Fibroblast of the aortic adventitia (primary cell): ENCODE results near the gene SLC3A2. TPM values are rescaled to one million over a fixed set of nuclear protein-coding genes. Genes with fewer than 3 reads are reported as not detected.

Experiments used
- DNase-seq: peaks from one replicate; pipeline ENCODE4 v3.0.0-alpha.2; 2010; ENCODE audit warnings: low read depth
- H3K4me3 ChIP-seq: 2 replicates; pipeline ENCODE4 v1.5.1; 2011; ENCODE audit warnings: low read depth, mild to moderate bottlenecking, control low read depth, low read length, moderate library complexity
- total RNA-seq: library from RNA; depleted of rRNA; stranded (reverse); fragments of >200 nt; gene quantifications from 2 replicates; pipeline ENCODE4 v1.2.3, GENCODE V29; 2012; ENCODE audit warnings: low replicate concordance
- TF ChIP-seq, protein P1 (sequence below): IDR thresholded peaks from 2 replicates; pipeline ENCODE4 v1.5.1; 2011; ENCODE audit warnings: mild to moderate bottlenecking, low read length, control low read depth, inconsistent platforms; ENCODE audit not compliant: insufficient read depth

The SLC3A2 gene
- total RNA-seq, result 174 and 179 TPM in 2 replicates

DNA sequence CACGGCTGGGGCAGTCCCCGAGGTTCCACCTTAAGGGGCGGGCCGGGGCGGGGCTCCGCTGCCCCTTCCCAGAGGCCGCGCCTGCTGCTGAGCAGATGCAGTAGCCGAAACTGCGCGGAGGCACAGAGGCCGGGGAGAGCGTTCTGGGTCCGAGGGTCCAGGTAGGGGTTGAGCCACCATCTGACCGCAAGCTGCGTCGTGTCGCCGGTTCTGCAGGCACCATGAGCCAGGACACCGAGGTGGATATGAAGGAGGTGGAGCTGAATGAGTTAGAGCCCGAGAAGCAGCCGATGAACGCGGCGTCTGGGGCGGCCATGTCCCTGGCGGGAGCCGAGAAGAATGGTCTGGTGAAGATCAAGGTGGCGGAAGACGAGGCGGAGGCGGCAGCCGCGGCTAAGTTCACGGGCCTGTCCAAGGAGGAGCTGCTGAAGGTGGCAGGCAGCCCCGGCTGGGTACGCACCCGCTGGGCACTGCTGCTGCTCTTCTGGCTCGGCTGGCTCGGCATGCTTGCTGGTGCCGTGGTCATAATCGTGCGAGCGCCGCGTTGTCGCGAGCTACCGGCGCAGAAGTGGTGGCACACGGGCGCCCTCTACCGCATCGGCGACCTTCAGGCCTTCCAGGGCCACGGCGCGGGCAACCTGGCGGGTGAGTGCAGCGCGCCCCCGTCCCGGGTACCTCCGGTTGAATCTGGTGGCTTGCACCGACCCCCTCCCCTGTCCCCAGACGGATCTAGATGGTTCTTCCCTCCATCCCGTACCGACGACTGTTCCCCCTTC, at the start of gene SLC3A2:
TSS of gene SLC3A2 (plus strand) at position 94 of the 776 bp plus-strand sequence. CDS start at position 222, 128 bp downstream.
- peak within 1 kb of the TSS; percentile 99 for H3K4me3 ChIP-seq
- peak; percentile 85 for DNase-seq
- TF ChIP-seq, protein P1, sequence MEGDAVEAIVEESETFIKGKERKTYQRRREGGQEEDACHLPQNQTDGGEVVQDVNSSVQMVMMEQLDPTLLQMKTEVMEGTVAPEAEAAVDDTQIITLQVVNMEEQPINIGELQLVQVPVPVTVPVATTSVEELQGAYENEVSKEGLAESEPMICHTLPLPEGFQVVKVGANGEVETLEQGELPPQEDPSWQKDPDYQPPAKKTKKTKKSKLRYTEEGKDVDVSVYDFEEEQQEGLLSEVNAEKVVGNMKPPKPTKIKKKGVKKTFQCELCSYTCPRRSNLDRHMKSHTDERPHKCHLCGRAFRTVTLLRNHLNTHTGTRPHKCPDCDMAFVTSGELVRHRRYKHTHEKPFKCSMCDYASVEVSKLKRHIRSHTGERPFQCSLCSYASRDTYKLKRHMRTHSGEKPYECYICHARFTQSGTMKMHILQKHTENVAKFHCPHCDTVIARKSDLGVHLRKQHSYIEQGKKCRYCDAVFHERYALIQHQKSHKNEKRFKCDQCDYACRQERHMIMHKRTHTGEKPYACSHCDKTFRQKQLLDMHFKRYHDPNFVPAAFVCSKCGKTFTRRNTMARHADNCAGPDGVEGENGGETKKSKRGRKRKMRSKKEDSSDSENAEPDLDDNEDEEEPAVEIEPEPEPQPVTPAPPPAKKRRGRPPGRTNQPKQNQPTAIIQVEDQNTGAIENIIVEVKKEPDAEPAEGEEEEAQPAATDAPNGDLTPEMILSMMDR, result peak; percentile 52

DNA sequence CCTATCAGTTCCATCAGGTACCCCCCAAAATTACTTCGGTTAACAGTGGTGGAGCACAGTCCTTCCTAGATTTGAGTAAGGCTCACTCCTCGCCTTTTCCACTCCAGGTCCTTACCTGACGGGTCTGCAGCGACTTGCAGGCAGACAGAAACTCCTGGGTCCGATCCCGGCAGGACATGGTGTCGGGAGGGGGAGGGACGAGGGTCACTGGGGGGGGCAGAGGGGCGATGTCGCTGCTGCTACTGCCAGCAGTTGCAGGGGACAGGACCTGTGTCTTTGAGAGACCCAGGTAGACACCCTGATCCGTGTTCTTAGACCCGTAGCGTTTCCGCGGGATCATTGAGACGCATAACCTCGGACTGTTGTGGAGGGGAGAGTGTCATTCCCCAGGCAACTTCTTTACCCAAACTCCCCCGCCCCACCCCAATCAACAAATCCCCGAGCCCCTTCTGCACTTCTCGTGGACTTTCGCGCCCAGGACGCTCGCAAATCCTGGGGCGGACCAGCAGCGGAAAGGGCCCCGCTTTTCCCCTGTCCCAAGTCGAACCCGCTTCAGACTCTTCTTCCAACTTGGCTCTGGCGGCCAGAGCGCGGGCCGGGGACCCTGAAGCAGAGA, 49.7 kb upstream of the SLC3A2 start:
- TF ChIP-seq, protein P1, result no peak
- DNase-seq, result no peak
- H3K4me3 ChIP-seq, result peak overlapping the region; percentile 85

DNA sequence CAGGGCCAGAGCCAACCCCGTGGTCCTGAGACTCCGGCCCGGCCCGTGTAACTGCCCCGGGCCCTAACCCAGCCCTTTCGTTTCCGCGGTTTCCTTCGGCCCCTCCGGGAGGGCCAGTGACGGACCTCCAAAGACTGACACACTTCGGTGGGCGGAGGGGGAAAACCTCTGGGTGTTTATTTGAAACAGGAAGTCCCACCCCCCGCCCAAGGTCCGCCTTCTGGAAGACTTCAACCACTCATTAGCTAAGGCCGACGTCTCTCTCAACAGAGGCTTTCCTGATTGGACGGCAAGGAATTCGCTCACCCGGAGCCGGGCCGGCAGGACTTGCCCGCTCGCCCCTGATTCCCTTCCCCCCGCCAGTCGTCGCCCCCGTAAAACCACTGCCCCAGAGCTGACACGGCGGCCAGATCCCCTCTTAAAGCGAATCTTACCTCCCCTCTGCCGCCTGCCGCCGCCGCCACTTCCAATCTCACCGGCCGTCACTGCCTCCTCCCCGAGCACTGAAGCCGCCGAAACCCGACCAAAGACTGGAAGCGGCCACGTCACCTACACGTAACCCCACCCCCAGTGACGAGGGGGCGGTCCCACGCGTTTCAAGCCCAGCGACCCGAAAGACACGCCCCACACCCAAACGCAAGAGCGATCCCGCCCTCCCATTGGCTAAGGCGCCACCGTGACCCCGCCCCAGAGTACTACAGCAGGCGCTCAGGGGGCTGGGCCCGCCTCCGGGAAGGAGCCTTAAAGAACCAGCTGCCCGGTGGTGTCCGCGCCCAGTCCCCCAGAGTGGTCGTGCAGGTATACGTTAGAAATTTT, 49.0 kb upstream of the SLC3A2 start, which contains the start of gene STX5:
TSS of gene STX5 (minus strand) at position 532 of the 816 bp plus-strand sequence. CDS start 808 bp downstream, outside the sequence.
- peak; percentile 98 for DNase-seq
- TF ChIP-seq, protein P1, result no peak
- peak within 1 kb of the TSS; percentile 90 for H3K4me3 ChIP-seq

DNA sequence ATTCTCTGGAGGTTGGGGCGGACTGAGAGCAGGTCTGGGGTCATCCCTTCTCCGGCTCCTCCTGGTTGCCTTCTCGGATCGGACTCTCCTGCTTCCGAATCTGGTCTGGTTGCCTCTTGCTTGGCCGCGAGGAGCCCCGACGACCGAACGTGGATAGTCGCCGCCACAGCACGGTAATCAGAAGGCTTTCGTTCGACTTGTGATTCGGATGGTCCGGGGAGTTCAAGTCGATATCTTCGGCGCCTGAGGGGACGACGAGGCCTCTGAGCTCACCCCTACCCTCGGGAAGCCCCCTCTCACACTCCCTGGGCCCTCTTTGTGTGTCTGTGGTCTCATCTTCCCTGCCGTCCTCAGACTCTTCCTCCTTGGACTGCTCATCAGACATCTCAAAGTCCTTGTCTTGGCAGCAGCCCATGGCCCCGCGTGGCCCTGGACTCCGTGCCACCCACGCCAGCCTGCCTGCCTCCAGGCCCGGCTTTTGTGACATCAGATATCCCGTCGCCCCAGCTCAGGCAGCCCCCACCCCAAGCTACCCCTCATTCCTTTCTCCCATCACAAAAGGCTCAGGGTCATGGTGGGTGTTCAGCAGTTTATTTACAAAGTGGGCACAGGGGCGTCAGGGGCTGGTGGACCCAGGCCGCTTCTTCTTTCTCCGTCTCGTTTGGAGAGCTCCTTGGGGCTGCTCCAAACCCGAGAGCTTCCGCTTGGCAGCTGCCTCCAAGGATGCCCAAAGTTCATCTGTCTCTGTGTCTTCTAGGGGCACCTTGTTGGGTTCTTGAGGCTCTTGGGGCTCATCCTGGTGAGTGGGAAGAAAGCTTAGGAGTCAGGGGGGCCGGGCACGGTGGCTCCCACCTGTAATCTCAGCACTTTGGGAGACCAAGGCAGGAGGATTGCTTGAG, 48.1 kb upstream of the SLC3A2 start, which contains the start of gene TEX54:
TSS of gene TEX54 (minus strand) at position 506 of the 899 bp plus-strand sequence.
- TF ChIP-seq, protein P1, result no peak
- no peak for DNase-seq
- H3K4me3 ChIP-seq, result peak within 1 kb of the TSS; percentile 90

DNA sequence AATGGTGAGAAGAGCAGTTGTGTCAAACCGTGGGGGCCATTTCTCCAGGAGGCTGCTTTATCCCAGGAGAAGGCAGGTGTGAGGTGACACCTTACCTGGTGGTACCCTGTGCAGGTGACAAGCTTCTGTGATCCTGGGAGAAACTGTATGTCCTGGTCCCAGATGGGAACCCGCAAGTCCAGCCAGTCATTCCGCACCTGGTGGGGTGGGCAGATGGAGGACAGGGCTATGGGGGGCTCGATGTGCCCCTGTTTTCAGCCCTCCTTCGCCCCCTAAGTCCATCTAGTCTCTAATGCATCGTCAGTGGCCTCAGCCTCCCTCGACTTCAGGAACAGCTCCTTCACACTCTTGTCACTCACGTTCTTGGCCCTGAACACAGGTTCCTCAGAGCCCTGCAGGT, 45.4 kb upstream of the SLC3A2 start:
- DNase-seq, result no peak
- TF ChIP-seq, protein P1, result no peak
- no peak overlapping the region for H3K4me3 ChIP-seq
